NCI-H1930 (cell line): ENCODE results near the gene TEF.

Experiments
- DNase-seq, 2 experiments: peaks; one replicate each; lab custom pipeline; 2025; lab: John Stamatoyannopoulos, UW

TEF gene, protein sequence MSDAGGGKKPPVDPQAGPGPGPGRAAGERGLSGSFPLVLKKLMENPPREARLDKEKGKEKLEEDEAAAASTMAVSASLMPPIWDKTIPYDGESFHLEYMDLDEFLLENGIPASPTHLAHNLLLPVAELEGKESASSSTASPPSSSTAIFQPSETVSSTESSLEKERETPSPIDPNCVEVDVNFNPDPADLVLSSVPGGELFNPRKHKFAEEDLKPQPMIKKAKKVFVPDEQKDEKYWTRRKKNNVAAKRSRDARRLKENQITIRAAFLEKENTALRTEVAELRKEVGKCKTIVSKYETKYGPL

DNA sequence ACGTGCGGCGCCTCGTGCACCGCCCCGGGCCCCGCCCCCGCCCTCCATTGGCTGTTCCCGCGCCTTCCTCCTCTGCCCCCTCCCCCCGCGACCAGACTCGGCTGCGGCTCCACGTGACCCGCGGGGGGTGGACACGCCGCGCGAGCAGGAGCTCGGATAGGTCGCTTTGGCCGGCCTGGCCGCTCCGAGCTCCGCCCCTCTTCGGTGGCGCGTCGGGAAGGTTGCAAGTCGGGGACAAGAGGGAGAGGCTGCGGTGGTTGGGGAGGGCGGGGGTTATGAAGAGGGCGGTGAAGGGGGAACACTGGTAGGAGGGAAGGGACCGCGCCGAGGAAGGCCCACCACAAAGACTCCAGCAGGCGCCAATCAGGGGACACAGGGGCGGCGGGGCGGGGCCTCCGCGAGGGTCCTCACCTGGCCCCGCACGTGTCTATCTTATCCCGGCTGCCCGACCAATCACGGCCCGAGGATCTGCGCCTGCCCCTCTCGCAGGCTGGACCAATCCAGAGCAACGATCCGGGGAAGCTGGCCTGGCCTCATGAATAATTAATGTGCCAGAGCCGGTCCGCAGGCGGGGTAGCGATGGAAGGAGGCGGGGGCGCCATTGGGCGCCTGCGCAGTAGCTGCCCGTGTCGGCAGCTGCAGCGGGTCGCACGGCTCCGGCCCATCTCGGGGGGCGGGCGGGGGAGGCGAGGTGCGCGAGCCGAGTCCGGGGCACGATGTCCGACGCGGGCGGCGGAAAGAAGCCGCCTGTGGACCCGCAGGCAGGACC is at the start of gene TEF:
TSS of gene TEF (plus strand) at position 614 of the 769 bp plus-strand sequence. CDS start at position 717, 103 bp downstream.
- DNase-seq: peak; percentile 98 to 99

DNA sequence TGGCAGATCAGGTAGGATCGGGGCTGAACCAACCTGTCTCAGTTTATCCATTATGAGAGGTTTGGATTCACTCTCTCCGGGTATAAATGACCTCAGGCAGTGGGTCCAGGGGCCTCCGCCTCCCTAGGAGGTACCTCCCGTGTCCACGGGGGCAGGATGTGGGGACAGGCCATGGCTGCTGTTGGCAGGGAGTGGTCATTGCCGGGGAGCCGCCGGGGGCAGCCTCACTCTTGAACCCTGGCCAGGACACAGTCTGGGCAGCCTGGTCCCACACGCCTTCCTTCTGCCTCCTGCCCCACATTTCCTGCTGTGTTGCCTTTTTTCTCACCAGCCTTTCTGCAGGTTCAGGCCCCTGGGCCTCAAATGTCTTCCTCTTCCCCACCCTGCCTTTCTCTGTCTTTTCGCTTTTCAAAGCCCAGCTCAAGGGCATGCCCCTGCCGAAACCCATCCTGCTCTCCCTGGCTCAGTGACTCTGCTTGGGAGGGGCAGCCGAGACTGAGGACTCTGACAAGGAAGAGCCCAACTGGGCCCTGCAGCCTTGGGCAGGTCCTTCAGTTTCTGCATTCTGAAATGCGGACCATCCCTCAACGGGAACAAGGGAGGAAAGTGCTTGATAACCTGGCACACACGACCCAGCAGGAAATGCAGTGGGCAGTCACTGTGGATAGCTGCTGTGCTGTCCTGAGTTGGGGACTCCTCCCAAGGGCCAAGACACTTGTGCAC is 49.4 kb upstream of the TEF start:
- DNase-seq: no peak

DNA sequence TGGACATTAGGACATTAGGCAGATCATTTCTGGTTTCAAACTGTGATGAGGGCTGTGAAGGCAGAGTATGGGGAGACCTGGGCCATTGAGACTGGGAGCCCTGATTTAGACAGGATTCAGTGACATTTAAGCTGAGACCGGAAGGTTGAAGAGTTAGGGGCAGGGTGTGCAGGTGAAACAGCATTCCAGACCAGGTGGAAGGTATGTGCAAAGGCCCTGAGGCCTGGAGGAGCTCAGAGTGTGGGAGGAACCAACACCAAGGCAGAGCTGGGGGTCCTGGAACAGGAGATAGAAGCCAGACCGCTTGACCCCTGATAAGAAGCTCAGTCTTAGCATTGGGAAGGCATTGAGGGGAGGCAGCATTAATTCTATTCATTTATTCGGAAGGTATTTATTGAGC is 47.9 kb upstream of the TEF start:
- DNase-seq: no peak

DNA sequence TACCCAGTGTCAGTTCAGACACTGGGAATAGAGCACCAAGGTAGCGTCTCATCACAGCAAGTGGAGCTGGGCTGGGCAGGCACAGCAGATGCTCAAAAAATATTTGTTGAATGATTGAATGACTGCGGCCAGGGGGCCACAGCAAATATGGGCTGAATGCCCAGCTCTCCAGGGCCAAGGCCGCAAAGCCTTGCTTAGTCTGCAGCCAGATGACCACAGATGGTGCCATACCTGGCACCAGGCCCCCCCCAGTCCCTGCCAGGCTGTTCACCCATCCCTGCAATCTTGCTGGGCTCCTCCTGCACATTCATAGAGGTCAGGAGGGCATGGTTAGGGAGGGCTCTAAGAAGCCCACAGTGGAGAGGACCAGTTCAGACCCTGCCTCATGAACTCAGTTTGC is 47.5 kb upstream of the TEF start:
- no peak for DNase-seq

DNA sequence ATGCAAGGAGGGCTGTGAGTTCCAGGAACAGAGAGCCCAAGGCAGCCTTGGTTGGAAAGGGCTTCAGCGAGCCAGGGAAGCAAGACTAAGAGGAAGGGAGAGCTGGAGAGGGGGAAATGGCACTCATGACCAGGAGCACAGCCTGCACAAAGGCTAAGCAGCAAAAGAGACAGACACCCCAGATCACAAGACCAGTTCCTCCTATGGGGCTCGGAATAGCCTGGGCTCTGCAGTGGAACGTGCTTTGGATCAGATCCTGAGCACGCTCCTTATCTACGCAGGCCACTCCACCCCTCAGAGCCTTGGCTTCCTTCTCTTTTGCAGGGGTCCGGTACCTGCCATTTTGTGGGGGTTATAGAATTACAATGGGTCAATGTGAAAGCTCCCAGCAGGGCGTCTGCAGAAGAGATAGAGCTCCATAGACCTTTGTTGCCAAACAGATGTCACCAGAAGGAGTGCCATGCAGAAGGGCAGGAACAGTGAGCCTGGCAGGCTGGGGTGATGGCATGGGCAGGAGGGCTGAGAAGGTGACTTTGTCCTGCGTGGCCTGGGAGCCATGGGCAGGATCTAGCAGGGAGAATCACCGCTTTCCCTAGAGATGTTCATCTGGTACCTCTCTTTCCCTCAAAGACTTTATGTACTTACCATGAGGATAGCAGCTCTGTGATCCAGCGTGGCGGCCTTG is 46.6 kb upstream of the TEF start:
- DNase-seq: no peak

DNA sequence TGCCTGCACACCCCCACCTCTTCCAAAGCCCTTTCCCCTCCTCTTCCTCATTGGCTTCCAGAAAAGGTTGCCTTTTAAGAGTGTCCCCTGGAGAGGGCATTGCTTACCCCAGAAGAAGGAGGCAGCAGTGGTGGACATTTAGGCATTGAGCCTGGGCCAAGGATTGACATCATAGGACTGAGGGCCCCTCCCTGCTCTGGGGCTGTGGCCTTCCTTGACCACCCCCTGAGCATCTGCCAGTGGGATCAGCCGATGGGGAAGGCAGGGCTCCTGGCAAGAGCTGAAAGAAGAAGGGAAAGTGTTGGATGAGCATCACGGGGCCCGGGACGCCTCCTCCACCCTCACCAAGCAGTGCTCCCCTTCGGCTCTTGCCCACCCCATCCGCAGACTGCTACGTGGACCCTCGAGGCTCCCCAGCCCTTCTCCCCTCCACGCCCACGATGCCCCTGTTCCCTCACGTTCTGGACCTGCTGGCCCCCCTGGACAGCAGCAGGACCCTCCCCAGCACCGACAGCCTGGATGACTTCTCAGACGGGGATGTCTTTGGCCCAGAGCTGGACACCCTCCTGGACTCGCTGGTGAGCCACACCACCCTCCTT is 43.0 kb upstream of the TEF start:
- no peak for DNase-seq

DNA sequence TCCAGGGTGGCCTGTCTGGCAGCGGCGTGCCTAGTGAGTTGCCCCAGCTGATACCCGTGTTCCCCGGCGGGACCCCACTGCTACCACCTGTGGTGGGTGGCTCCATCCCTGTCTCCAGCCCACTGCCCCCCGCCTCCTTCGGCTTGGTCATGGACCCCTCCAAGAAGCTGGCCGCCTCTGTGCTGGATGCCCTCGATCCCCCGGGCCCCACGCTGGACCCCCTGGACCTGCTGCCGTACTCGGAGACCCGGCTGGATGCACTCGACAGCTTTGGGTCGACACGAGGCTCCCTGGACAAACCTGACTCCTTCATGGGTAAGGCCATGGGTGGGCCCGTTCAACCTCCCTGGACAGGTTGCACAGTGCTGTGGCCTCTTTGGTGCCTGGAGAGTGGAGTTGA is 41.9 kb upstream of the TEF start:
- DNase-seq: no peak

DNA sequence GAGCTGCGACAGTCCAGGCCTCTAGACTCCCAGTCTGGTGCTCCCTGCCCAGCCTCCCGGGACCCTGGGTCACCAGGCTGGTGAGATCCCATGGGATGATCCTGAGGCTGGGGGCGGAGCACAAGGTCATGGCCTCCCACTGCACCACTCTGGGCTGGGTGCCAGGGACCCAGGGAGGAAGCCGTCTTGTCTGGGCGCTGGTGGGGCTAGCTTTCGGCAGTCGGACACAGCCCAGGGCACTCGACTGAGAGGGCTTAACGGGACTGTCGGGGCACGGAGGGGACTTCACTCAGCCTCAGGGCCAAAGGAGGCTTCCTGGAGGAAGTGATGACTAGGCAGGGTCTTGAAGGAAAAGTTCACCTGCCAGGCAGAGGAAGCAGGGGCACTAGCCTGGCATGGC is 41.4 kb upstream of the TEF start:
- no peak for DNase-seq

DNA sequence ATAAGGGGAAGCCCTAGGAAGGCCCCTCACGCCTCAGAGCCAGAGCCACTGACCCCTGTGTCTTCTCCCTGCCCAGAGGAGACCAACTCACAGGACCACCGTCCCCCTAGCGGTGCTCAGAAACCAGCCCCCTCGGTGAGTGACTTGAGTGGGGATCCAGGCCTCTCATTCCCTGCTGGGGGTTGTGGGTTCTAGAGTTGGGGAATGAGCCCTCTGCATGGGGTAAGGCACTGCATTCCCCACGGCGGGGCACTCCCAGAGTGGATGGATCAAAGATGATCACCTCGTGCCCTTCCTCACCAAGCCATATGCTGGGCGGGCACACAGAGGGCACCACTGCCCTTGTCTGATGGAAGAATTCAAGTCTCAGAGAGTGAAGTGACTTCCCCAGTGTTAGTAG is 40.7 kb upstream of the TEF start:
- no peak for DNase-seq

DNA sequence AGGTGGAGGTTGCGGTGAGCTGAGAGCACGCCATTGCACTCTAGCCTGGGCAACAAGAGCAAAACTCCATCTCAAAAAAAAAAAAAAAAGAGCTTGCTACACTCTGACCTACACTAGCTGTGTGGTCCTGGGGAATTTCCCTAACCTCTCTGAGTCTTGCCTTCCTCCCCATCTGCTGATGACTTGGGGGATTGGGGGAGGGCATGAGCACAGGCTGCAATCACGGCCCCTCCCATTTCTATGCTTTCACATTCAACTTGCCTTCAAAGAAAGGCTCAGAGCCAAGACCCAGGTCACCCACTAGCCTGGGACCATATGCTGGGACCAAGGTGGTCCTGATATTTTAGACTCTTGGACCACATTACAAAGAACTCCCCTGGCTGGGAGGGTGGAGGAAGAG is 39.8 kb upstream of the TEF start:
- DNase-seq: no peak

DNA sequence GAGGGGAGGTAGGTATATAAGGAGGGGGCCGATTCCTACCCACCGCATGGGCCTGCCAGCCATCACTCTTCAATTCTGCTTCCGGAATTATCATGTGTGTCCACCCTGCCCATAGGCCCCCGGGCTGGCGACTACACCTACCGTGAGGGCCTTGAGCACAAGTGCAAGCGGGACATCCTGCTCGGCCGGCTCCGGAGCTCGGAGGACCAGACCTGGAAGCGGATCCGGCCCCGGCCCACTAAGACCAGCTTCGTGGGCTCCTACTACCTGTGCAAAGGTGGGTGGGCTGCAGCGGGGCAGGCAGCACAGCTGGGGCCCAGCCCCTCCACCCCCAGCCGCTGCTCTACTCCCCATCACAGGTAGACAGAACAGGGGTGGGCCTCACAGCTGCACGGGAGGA is 38.4 kb upstream of the TEF start:
- no peak for DNase-seq

DNA sequence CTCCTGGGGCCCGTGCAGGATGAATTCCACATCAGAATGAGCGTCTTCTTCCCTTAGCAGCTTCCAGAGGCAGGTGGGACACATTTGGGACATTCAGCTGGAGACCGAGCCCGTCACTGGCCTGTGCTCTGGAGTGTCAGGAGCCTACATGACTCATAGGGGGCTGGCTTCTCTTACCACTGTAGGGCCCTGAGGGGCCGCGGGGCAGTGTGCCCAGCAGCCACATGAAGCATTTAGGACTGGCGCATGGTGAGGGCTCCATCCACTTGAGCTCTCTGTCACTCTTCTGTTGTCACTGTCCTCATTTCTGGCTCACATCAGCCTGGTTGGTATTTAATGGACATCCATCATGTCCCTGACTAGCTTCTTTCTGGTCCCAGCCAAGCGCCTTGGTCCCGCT is 38.0 kb upstream of the TEF start:
- DNase-seq: no peak

DNA sequence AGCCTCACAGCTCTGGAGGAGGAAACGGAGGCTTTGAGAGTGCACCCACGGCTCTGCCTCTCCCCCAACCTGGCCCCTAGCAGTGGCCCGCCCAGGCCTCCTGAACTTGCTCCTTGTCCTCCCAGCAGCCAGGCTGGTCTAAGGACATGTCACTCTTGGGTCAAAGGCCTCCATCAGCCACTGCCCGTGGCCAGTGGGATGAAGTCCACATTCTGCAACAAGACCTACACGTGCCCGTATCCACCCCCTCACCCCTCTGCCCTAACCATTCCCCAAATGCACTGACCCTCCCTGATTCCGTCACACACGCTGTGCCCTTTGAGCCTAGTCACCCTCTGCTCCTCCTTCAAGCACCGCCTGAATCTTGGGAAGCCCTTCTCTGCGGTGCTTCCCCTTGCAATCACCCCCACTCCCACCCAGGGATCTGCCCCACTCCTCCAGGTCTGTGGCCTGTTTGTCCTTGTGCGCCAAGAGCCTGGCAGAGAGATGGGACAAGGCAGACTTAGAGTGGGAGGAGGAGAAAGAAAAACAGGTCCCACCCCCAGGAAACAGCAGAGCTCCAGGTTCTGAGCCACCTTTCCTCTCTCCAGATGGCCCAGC is 37.5 kb upstream of the TEF start:
- DNase-seq: no peak

DNA sequence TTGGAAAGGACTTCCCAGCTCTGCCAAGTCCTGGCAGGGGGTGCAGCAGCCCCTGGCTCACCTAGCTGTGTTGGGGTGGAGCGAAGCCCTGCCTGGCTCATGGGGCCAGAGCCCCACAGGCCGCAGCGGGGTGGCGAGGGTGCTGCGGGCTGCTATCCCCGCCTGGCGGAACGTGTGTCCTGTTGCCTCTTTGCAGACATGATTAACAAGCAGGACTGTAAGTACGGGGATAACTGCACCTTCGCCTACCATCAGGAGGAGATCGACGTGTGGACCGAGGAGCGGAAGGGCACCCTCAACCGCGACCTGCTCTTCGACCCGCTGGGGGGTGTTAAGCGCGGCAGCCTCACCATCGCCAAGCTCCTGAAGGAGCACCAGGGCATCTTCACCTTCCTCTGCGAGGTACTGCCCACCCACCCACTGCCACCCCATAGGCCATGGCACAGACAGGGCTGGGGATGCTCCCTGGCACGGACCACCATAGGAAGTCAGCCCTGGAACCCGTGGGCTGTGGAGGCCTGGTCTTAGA is 35.9 kb upstream of the TEF start:
- no peak for DNase-seq

DNA sequence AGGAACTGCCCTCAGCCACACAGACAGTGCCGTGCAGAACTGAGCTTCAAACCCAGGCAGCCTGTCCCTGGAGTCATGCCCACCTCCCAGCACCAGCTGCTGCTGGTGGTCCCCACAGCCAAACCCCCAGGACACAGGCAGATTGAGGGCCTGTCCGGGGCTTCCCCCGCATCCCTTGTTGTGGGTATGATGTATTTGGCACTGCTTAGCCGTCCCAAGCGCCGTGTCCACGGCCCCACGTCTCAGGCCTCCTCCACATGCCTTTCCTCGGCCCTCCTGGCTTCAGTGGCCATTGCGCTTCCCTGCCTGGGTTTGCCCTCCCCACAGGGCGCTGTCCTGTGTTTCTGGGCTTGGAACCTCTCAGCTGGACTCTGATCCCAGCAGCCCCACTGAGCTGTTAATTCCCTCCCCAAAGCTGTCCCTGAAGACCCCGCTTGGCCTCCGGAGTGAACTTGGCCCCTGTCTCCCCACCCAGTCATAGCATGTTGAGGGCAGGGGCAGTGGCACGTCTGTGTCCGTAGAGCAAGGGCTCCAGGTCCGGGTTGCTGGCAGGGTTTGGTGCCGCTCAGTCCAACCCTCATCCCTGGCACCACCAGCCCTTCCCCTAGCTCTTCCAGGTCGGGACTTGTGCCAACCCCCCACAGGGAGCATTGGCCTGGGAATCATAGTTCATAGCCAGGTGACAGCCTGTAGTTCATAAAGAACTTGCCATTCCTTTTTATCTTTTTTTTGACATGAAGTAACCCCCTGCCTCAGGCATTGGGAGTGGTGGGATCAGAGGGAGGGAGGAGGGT is 34.5 kb upstream of the TEF start:
- no peak for DNase-seq

DNA sequence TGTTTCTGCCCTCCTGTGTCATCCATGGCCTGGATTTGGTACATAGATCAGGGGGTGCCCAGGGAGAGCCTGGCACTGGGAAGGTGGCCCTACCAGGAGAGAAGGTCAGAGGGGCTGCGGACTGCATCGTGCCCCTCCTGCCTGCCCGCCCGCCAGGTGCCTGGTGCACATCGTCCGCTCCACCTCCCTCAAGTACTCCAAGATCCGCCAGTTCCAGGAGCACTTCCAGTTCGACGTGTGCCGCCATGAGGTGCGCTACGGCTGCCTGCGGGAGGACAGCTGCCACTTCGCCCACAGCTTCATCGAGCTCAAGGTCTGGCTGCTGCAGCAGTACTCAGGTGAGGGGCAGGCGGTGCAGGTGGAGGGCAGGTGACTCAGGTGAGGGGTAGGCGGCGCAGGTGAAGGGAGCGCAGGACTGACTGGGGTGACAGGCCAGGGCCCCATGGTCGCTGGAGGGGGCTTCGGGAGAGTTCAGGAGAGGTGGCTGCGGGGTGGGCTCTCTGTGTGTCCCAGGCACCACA is 32.7 kb upstream of the TEF start:
- DNase-seq: no peak

DNA sequence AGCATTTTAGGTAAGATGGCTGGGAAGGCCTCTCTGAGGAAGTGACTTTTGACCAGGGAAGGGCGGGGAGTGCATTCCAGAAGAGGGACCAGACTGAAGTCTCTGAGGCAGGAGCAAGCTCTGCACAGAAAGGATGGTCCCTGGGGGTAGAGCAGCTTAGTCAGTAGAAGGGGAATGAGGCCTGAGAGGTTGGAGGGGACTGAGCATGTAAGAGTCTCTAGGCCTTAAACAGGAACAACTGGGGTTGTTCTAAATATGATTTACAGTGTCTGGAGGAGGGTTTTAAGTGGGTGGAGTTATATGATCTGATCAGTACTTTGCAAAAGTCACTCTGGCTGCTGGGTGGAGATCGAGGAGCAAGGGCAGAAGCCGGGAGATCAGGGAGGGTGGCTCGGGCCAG is 31.7 kb upstream of the TEF start:
- no peak for DNase-seq

DNA sequence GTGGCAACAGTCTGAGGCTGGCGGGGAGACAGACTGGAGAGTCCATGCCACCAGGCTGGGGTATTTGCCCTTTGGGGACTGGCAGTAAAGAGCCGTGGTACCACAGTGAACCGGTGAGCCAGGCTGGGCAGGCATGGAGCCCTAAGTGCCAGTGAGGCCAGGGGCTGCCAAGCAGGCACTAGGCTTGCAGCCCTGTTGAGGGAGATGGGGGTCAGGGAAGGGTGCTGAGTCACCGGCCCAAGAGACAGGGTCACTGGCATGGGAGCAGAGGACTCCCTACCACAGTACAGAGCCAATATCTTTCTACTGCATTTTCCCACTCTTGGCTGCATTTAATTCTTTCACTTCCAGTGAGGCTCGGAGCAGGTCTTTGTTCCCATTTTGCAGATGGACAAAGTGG is 30.7 kb upstream of the TEF start:
- no peak for DNase-seq

DNA sequence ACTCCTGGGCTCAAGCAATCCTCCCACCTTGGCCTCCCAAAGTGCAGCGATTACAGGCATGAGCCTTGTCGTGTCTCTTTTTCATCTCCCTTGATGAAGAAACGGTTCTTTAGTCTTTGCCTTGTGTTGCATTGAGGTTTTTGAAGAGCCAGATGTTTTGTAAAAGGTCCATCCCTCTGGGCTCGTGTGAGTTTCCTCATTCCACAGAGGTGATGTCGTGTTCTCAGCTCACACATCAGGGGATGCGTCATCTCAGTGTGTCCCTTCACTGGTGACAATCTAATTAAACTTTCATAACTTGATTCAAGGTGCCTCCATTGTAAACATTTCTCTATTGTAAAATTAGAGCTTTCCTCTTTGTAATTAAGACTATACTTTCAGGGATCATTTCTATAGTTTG is 29.7 kb upstream of the TEF start:
- DNase-seq: no peak

DNA sequence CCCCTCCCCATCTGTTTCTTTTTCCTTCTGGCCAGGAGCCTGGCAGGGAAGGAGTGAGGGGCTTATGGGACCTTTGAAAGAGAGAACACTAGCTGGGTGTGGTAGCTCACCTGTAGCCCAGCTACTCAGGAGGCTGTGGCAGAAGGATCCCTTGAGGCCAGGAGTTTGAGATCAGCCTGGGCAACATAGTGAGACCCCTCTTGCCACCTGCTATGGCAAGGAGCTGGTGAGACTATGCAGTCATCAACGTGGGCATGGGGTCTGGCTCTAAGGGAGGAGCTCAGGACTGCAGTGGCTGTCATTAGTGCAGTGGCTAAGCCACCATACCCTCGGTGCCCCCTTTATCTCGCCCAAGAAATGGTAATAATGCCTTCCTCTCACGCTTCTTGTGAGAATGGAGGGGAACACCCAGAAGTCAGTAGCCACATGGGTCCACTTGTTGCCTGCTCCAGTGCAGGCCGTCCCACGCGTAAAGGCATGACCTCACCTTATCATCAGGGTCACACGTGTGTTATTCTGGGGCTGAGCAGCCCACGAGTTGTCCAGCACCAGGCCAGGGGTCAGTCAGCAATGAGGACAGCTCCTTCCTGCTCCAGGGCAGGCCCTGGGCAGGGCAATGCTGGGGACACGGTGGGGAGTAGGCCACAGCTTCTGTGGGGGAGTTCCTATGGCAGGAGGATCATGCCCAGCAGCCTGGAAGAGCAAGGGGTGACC is 27.7 kb upstream of the TEF start:
- DNase-seq: no peak
